Common myeloid progenitor, CD34-positive (primary cell): ENCODE data around the gene CARMIL1.

ENCODE experiments used
- CTCF ChIA-PET: fragments of 350-600 bp; sonication (Branson Sonifier 250); formaldehyde crosslinking; loops from one replicate; lab custom pipeline; 2021; ENCODE audit warnings: antibody characterized with exemption; lab: Charles Lee
- POLR2A ChIA-PET: fragments of 350-600 bp; sonication (Branson Sonifier 250); formaldehyde crosslinking; loops from one replicate; lab custom pipeline; 2021; ENCODE audit warnings: antibody characterized with exemption; lab: Charles Lee
- DNase-seq, 3 donors: peaks; one replicate each; pipeline versions ENCODE4 v3.0.0 to v3.0.0-alpha.2; 2013
- H3K27ac ChIP-seq, 2 experiments: 1 replicate in 1 of 2; 2 replicates in 1 of 2; pipeline ENCODE4 v1.7.0; 2013; ENCODE audit warnings: inconsistent platforms in 2 of 2, low read length in 2 of 2, mild to moderate bottlenecking in 2 of 2, low read depth in 1 of 2, moderate library complexity in 1 of 2; ENCODE audit not compliant: severe bottlenecking in 2 of 2, insufficient read depth in 1 of 2, poor library complexity in 1 of 2
- H3K27me3 ChIP-seq, 5 experiments: replicated peaks in 2 of 5; 1 replicate in 3 of 5; 2 replicates in 2 of 5; pipeline versions ENCODE4 v1.6.1 to v1.7.0; 2013; ENCODE audit warnings: low read length in 4 of 5, mild to moderate bottlenecking in 2 of 5, moderate library complexity in 2 of 5, inconsistent platforms in 1 of 5; ENCODE audit not compliant: insufficient read depth in 5 of 5, control insufficient read depth in 4 of 5
- H3K36me3 ChIP-seq, 4 experiments: 1 replicate in 2 of 4; 2 replicates in 2 of 4; pipeline versions ENCODE4 v1.6.1 to v1.7.0; 2013; ENCODE audit warnings: low read length in 3 of 4, control low read depth in 1 of 4, mild to moderate bottlenecking in 1 of 4; ENCODE audit not compliant: control insufficient read depth in 4 of 4, insufficient read depth in 4 of 4
- H3K4me1 ChIP-seq, 4 experiments: 1 replicate in 3 of 4; 2 replicates in 1 of 4; pipeline versions ENCODE4 v1.6.1 to v1.7.1; 2013; ENCODE audit warnings: low read length in 3 of 4, mild to moderate bottlenecking in 3 of 4, control low read depth in 1 of 4, inconsistent platforms in 1 of 4, moderate library complexity in 1 of 4; ENCODE audit not compliant: control insufficient read depth in 4 of 4, insufficient read depth in 4 of 4; ENCODE audit errors: control extremely low read depth in 1 of 4
- H3K4me3 ChIP-seq, 7 experiments: 1 replicate in 4 of 7; 2 replicates in 3 of 7; pipeline versions ENCODE4 v1.5.1 to v1.7.0; 2013; ENCODE audit warnings: mild to moderate bottlenecking in 7 of 7, low read length in 6 of 7, moderate library complexity in 6 of 7, inconsistent platforms in 2 of 7, low read depth in 2 of 7, control low read depth in 1 of 7; ENCODE audit not compliant: insufficient read depth in 4 of 7, control insufficient read depth in 1 of 7; ENCODE audit errors: extremely low read depth in 1 of 7
- H3K9me3 ChIP-seq, 5 experiments: 1 replicate in 4 of 5; 2 replicates in 1 of 5; pipeline versions ENCODE4 v1.6.1 to v1.7.1; 2013; ENCODE audit warnings: low read length in 4 of 5, mild to moderate bottlenecking in 2 of 5, inconsistent platforms in 1 of 5, low read depth in 1 of 5, moderate library complexity in 1 of 5; ENCODE audit not compliant: control insufficient read depth in 4 of 5, insufficient read depth in 2 of 5; ENCODE audit errors: control extremely low read depth in 1 of 5
- WGBS: methylation state at CpG from one replicate; pipeline ENCODE4 v1.1.5; 2013; ENCODE audit not compliant: insufficient coverage; 5-methylcytosine and 5-hydroxymethylcytosine counted together

Gene CARMIL1

GRCh38 chr6:25655723-25656122 is 376.5 kb downstream of the CARMIL1 start:
- ChIA-PET CTCF (no interaction called here), POLR2A (no interaction called here)
- peaks cover 0 to 3% (median 0%) of the 10 kb centered on the region in 4 experiments for H3K4me1 ChIP-seq
- H3K9me3 ChIP-seq, result peaks cover 0 to 2% (median 0%) of the 10 kb centered on the region in 5 experiments
- WGBS, result 80% methylated on average over 1 of the region's 1 CpG
- no peak overlapping the region for H3K4me3 ChIP-seq
- H3K36me3 ChIP-seq, result no peaks in the 10 kb centered on the region
- H3K27ac ChIP-seq, result no peak overlapping the region
- DNase-seq, result no peak
- peaks cover 13 to 54% (median 22%) of the 10 kb centered on the region in 5 experiments for H3K27me3 ChIP-seq

GRCh38 chr6:25659633-25660368 is 380.6 kb downstream of the CARMIL1 start:
- POLR2A ChIA-PET, result no interaction called here
- CTCF ChIA-PET, result interaction anchor here (1.5 kb wide), 1 partner anchor 11 kb away, joined by 3 read pairs; no protein-coding TSS in a partner anchor

GRCh38 chr6:25660512-25660911 is 381.3 kb downstream of the CARMIL1 start:
- no peak overlapping the region for H3K4me3 ChIP-seq
- CTCF ChIA-PET, result interaction anchor here (1.5 kb wide), 1 partner anchor 10 kb away, joined by 3 read pairs; no protein-coding TSS in a partner anchor
- H3K9me3 ChIP-seq, result no peaks in the 10 kb centered on the region
- H3K27ac ChIP-seq, result no peak overlapping the region
- peaks cover 0 to 17% (median 3%) of the 10 kb centered on the region in 5 experiments for H3K27me3 ChIP-seq
- no peaks in the 10 kb centered on the region for H3K36me3 ChIP-seq
- H3K4me1 ChIP-seq, result no peaks in the 10 kb centered on the region
- peak in 1 of 3 donors; percentile 4 for DNase-seq
- POLR2A ChIA-PET, result no interaction called here

More at GRCh38 chr6:25659633-25660368, 380.6 kb downstream of the CARMIL1 start:
- Histone ChIP-seq H3K4me1 (no peaks in the 10 kb centered on the region), H3K4me3 (no peak overlapping the region), H3K27me3 (peaks cover 0 to 23% (median 7%) of the 10 kb centered on the region in 5 experiments), H3K27ac (no peak overlapping the region), H3K36me3 (no peaks in the 10 kb centered on the region), H3K9me3 (no peaks in the 10 kb centered on the region)
- no peak for DNase-seq
- 75% methylated on average over 4 of the region's 4 CpGs for WGBS

GRCh38 chr6:25661129-25661779 is 382.1 kb downstream of the CARMIL1 start:
- Histone ChIP-seq H3K27me3 (peaks cover 0 to 11% (median 2%) of the 10 kb centered on the region in 5 experiments), H3K27ac (no peak overlapping the region), H3K4me3 (no peak overlapping the region), H3K4me1 (no peaks in the 10 kb centered on the region), H3K36me3 (no peaks in the 10 kb centered on the region), H3K9me3 (no peaks in the 10 kb centered on the region)
- POLR2A ChIA-PET, result no interaction called here
- DNase-seq, result no peak
- 97% methylated on average over 4 of the region's 5 CpGs for WGBS
- CTCF ChIA-PET, result no interaction called here

- no peak for DNase-seq
- WGBS, result 91% methylated on average over 4 of the region's 4 CpGs
- H3K4me3 ChIP-seq, result no peak overlapping the region
- CTCF ChIA-PET, result no interaction called here
- no peak overlapping the region for H3K27ac ChIP-seq
- peaks cover 0 to 7% (median 2%) of the 10 kb centered on the region in 5 experiments for H3K27me3 ChIP-seq
- no peaks in the 10 kb centered on the region for H3K36me3 ChIP-seq
- H3K9me3 ChIP-seq, result no peaks in the 10 kb centered on the region
- no peaks in the 10 kb centered on the region for H3K4me1 ChIP-seq
- POLR2A ChIA-PET, result no interaction called here
These were observed 386.3 kb downstream of the CARMIL1 start for GRCh38 chr6:25665455-25665854.

- WGBS, result 100% methylated on average over 3 of the region's 5 CpGs
- Histone ChIP-seq H3K4me3 (no peak overlapping the region), H3K27ac (no peak overlapping the region), H3K4me1 (no peaks in the 10 kb centered on the region), H3K27me3 (peaks cover 0 to 8% (median 3%) of the 10 kb centered on the region in 5 experiments), H3K9me3 (no peaks in the 10 kb centered on the region), H3K36me3 (no peaks in the 10 kb centered on the region)
- ChIA-PET POLR2A (no interaction called here), CTCF (interaction anchor here (0.6 kb wide), 1 partner anchor 847 kb away, joined by 3 read pairs; no protein-coding TSS in a partner anchor)
- DNase-seq, result no peak
These were observed 390.2 kb downstream of the CARMIL1 start for GRCh38 chr6:25669413-25669812.
